GM19099 (cell line): ENCODE measurements around the gene PCDHA7.

Source experiments
- POLR2A ChIP-seq: IDR thresholded peaks from 3 replicates; pipeline ENCODE4 v1.6.1; 2011; ENCODE audit warnings: low read depth; ENCODE audit not compliant: insufficient read length; ENCODE audit errors: extremely low read depth

Gene PCDHA7

DNA sequence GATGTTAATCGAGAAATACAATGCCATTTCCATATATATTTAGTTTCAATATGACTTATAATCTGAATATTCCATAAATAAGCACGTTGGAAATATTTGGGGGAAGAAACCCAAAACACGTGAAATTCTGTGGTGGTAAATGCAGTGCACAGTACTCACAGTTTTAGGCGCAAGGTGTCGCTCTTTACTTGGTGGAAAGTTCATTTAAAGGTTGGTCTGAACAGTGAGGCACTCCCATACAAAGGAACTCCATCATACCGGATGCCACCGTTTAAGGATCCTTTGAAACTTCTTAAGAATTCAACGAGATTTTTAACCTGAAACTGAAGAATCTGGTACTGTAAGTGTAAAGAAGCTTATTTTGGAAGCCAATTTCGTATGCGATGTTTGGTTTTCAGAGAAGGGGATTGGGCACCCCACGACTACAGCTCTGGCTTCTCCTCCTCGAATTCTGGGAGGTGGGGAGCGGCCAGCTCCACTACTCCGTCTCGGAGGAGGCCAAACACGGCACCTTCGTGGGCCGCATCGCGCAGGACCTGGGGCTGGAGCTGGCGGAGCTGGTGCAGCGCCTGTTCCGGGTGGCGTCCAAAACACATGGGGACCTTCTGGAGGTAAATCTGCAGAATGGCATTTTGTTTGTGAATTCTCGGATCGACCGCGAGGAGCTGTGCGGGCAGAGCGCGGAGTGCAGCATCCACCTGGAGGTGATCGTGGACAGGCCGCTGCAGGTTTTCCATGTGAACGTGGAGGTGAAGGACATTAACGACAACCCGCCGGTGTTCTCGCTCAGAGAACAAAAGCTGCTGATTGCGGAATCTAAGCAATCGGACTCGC lies 34.9 kb downstream of the PCDHA7 start, which contains the start of gene PCDHA11:
Gene PCDHA11, plus strand, starts transcription at position 237 of the 834 bp plus-strand sequence. Its CDS starts 147 bp downstream, at position 384.
- TF ChIP-seq POLR2A: no peak

DNA sequence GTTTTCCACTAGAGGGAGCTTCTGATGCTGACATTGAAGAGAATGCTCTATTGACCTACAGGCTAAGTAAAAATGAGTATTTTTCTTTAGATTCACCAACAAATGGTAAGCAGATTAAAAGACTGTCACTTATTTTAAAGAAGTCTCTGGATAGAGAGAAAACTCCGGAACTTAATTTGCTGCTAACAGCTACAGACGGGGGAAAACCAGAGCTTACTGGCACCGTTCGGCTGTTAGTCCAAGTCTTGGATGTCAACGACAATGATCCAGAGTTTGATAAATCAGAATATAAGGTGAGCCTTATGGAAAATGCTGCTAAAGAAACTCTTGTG lies 35.5 kb downstream of the PCDHA7 start:
- no peak for TF ChIP-seq POLR2A

DNA sequence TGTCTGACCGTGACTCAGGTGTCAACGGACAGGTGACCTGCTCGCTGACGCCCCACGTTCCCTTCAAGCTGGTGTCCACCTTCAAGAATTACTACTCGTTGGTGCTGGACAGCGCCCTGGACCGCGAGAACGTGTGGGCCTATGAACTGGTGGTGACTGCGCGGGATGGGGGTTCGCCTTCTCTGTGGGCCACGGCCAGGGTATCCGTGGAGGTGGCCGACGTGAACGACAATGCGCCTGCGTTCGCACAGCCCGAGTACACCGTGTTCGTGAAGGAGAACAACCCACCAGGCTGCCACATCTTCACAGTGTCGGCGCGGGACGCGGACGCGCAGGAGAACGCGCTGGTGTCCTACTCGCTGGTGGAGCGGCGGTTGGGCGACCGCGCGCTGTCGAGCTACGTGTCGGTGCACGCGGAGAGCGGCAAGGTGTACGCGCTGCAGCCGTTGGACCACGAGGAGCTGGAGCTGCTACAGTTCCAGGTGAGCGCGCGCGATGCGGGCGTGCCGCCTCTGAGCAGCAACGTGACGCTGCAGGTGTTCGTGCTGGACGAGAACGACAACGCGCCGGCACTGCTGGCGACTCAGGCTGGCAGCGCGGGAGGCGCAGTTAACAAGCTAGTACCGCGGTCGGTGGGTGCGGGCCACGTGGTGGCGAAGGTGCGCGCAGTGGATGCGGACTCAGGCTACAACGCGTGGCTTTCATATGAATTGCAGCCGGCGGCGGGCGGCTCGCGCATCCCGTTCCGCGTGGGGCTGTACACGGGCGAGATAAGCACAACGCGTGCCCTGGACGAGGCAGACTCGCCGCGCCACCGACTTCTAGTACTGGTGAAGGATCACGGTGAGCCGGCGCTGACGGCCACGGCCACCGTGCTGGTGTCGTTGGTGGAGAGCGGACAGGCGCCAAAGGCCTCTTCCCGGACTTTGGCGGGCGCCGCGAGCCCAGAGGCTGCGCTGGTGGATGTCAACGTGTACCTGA lies 36.4 kb downstream of the PCDHA7 start:
- TF ChIP-seq POLR2A: no peak

DNA sequence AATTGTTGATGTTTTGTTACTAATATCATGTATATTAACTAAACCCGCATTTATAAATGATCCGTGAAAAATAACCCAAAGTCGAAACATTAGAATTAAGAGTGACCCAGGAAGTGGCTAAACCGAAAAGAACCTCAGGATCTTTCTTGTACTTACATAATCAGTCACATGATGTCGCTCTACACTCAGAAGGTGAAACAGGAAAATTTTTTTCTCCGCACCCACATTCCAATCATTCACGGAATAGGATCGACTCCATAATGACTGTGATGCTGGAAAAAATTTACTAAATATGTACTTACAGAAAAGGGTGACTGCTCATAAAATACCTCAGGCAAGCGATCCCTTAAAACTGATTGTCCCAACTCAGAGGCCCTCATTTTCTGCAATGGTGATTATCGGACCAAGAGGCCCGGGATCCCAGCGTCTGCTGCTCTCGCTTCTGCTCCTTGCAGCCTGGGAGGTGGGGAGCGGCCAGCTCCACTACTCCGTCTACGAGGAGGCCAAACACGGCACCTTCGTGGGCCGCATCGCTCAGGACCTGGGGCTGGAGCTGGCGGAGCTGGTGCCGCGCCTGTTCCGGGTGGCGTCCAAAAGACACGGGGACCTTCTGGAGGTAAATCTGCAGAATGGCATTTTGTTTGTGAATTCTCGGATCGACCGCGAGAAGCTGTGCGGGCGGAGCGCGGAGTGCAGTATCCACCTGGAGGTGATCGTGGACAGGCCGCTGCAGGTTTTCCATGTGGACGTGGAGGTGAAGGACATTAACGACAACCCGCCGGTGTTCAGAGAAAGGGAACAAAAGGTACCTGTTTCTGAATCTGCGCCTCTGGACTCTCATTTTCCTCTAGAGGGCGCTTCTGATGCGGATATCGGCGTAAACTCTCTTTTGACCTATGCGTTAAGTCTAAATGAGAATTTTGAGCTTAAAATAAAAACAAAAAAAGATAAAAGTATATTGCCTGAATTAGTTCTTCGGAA lies 41.3 kb downstream of the PCDHA7 start, which contains the start of gene PCDHA12:
Gene PCDHA12, plus strand, starts transcription at position 224 of the 981 bp plus-strand sequence. Its CDS starts 165 bp downstream, at position 389.
- TF ChIP-seq POLR2A: no peak

DNA sequence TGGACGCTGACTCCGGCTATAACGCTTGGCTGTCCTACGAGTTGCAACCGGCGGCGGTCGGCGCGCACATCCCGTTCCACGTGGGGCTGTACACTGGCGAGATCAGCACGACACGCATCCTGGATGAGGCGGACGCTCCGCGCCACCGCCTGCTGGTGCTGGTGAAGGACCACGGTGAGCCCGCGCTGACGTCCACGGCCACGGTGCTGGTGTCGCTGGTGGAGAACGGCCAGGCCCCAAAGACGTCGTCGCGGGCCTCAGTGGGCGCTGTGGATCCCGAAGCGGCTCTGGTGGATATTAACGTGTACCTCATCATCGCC lies 43.2 kb downstream of the PCDHA7 start:
- no peak for TF ChIP-seq POLR2A

DNA sequence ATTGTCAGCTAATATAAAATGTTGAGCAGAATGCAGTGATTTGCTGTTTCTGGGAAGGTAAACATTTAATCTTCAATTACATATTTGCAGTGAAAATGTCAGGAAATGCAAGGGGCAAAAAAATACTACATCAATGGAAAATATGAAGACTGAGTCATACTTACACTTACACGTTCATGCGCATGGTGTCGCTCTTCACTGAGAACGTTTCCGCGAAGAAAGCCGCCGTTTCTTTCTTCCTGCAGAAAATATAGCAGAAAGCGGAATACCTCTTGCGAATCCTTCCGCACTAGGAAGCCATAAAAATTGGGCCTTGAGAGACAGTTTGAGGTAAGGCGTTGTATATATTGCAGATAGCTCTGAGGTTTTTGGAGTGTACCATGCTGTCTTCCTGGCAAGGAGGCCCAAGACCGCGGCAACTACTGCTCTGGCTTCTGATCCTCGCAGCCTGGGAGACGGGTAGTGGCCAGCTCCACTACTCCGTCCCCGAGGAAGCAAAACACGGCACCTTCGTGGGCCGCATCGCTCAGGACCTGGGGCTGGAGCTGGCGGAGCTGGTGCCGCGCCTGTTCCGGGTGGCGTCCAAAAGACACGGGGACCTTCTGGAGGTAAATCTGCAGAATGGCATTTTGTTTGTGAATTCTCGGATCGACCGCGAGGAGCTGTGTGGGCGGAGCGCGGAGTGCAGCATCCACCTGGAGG lies 48.0 kb downstream of the PCDHA7 start, which contains the start of gene PCDHA13:
Gene PCDHA13, plus strand, starts transcription at position 236 of the 702 bp plus-strand sequence. Its CDS starts 145 bp downstream, at position 381.
- no peak for TF ChIP-seq POLR2A

DNA sequence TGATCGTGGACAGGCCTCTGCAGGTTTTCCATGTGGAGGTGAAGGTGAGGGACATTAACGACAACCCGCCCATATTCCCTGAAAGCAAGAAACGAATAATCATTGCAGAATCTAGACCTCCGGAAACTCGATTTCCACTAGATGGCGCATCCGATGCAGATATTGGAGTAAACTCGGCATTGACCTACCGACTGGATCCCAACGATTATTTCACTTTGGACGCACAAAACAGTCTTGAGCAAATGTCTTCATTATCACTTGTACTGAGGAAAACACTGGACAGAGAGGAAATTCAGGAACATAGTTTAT lies 48.5 kb downstream of the PCDHA7 start:
- TF ChIP-seq POLR2A: no peak

DNA sequence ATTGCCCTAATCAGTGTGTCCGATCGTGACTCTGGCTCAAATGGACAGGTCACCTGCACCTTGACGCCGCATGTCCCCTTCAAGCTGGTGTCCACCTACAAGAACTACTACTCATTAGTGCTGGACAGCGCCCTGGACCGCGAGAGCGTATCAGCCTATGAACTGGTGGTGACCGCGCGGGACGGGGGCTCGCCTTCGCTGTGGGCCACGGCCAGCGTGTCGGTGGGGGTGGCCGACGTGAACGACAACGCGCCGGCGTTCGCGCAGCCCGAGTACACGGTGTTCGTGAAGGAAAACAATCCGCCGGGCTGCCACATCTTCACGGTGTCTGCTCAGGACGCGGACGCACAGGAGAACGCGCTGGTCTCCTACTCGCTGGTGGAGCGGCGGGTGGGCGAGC lies 49.3 kb downstream of the PCDHA7 start:
- no peak for TF ChIP-seq POLR2A

DNA sequence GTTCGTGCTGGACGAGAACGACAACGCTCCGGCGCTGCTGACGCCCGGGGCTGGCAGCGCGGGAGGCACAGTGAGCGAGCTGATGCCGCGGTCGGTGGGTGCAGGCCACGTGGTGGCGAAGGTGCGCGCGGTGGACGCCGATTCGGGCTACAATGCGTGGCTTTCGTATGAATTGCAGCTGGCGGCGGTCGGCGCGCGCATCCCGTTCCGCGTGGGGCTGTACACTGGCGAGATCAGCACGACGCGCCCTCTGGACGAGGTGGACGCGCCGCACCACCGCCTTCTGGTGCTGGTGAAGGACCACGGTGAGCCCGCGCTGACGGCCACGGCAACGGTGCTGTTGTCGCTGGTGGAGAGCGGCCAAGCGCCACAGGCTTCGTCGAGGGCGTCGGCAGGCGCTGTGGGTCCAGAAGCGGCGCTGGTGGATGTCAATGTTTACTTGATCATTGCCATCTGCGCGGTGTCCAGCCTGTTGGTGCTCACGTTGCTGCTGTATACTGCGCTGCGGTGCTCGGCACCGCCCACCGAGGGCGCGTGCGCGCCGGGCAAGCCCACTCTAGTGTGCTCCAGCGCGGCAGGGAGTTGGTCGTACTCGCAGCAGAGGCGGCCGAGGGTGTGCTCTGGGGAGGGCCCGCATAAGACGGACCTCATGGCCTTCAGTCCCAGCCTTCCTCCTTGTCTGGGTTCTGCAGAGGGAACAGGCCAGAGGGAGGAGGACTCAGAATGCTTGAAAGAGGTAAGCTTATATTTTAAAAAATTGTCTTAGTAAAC lies 50.0 kb downstream of the PCDHA7 start:
- TF ChIP-seq POLR2A: no peak
